PC-3 (cell line): Measurements from ENCODE around the gene ENG. TPM values are rescaled to one million over a fixed set of nuclear protein-coding genes. Genes with fewer than 3 reads are reported as not detected.

Source experiments
- ATAC-seq: fragments of 200-7000 bp; cut with Tn5 transposase; 2 replicates; pipeline ENCODE4 v1.9.1; 2020; ENCODE audit warnings: mild to moderate bottlenecking, moderate library complexity
- BruUV-seq: library from RNA; stranded (reverse); fragments of 400-500 nt; replicated peaks from 2 replicates; lab custom pipeline; 2021; lab: Mats Ljungman, UMichigan
- CTCF ChIA-PET: fragments of 300-600 bp; sonication (Branson Sonifier 250); formaldehyde crosslinking; loops from one replicate; lab custom pipeline; 2022; ENCODE audit warnings: antibody characterized with exemption; lab: Charles Lee
- POLR2A ChIA-PET: fragments of 300-600 bp; sonication (Branson Sonifier 250); formaldehyde crosslinking; loops from one replicate; lab custom pipeline; 2022; ENCODE audit warnings: antibody characterized with exemption; ENCODE audit not compliant: unreplicated experiment; lab: Charles Lee
- DNase-seq: peaks from one replicate; pipeline ENCODE4 v3.0.0-alpha.2; 2015
- H2AFZ ChIP-seq: fragments of 300-600 bp; sonication (generic); 2 replicates; pipeline ENCODE4 v1.6.0; 2016; ENCODE audit warnings: antibody characterized with exemption, low read length
- H3F3A ChIP-seq: fragments of 300-600 bp; sonication (generic); one replicate; pipeline ENCODE4 v1.6.0; 2017; ENCODE audit warnings: antibody characterized with exemption, low read length, control low read depth, mild to moderate bottlenecking; ENCODE audit not compliant: unreplicated experiment
- H3K27ac ChIP-seq: fragments of 300-600 bp; sonication (generic); 2 replicates; pipeline ENCODE4 v1.5.1; 2016; ENCODE audit warnings: mild to moderate bottlenecking, low read length
- H3K27me3 ChIP-seq: fragments of 300-600 bp; sonication (generic); 2 replicates; pipeline ENCODE4 v1.6.1; 2016; ENCODE audit warnings: low read length, mixed read lengths
- H3K36me3 ChIP-seq: fragments of 300-600 bp; sonication (generic); 2 replicates; pipeline ENCODE4 v1.6.1; 2016; ENCODE audit warnings: low read depth, mixed run types, low read length, mixed read lengths
- H3K4me1 ChIP-seq: fragments of 300-600 bp; sonication (generic); 2 replicates; pipeline ENCODE4 v1.5.1; 2016; ENCODE audit warnings: low read length; ENCODE audit not compliant: insufficient read depth
- H3K4me2 ChIP-seq: fragments of 300-600 bp; sonication (generic); 2 replicates; pipeline ENCODE4 v1.6.0; 2016; ENCODE audit warnings: low read length
- H3K4me3 ChIP-seq: fragments of 300-600 bp; sonication (generic); 2 replicates; pipeline ENCODE4 v1.5.1; 2016; ENCODE audit warnings: mild to moderate bottlenecking, low read length, mixed read lengths
- H3K79me2 ChIP-seq: fragments of 300-600 bp; sonication (generic); 2 replicates; pipeline ENCODE4 v1.6.1; 2017; ENCODE audit warnings: low read length, mixed read lengths
- H3K9ac ChIP-seq: fragments of 300-600 bp; sonication (generic); 2 replicates; pipeline ENCODE4 v1.6.0; 2016; ENCODE audit warnings: mild to moderate bottlenecking, low read length
- H3K9me2 ChIP-seq: fragments of 300-600 bp; sonication (generic); replicated peaks from 2 replicates; pipeline ENCODE4 v1.6.1; 2016; ENCODE audit warnings: mixed run types, low read length, mixed read lengths
- H3K9me3 ChIP-seq: fragments of 300-600 bp; sonication (generic); 2 replicates; pipeline ENCODE4 v1.6.1; 2016; ENCODE audit warnings: low read length, mixed read lengths
- H4K20me1 ChIP-seq: fragments of 300-600 bp; sonication (generic); 2 replicates; pipeline ENCODE4 v1.6.1; 2016; ENCODE audit warnings: low read length, mixed read lengths
- CTCF ChIP-seq: fragments of 300-600 bp; sonication (generic); conservative IDR thresholded peaks from 2 replicates; pipeline ENCODE4 v1.5.1; 2017; ENCODE audit warnings: antibody characterized with exemption, low read depth, mild to moderate bottlenecking, low read length
- EZH2 ChIP-seq: fragments of 300-600 bp; sonication (generic); IDR thresholded peaks from one replicate; pipeline ENCODE4 v1.6.1; 2017; ENCODE audit warnings: antibody characterized with exemption, mild to moderate bottlenecking, low read length; ENCODE audit not compliant: unreplicated experiment
- EZH2phosphoT487 ChIP-seq: fragments of 300-600 bp; sonication (generic); IDR thresholded peaks from 2 replicates; pipeline ENCODE4 v1.6.1; 2018; ENCODE audit warnings: mild to moderate bottlenecking, antibody characterized with exemption, low read length, borderline replicate concordance
- intact Hi-C: fragments of 100-400 bp; cut with micrococcal nuclease; formaldehyde crosslinking; loops from 2 replicates; pipeline ENCODE4 v1.9.0; 2023
- total RNA-seq: library from RNA; depleted of rRNA; stranded (reverse); fragments of >200 nt; gene quantifications from 2 replicates; pipeline ENCODE4 v1.2.3, GENCODE V29; 2014

ENG gene
- total RNA-seq, 1 experiment from 2014 or later, result 1.1 TPM

- no peak overlapping the region for H2AFZ ChIP-seq
- no peak overlapping the region for H3K9ac ChIP-seq
- no peaks in the 10 kb centered on the region for H3K79me2 ChIP-seq
- no peak overlapping the region for H3K4me2 ChIP-seq
- H3K4me3 ChIP-seq, result no peak overlapping the region
- no peaks in the 10 kb centered on the region for H3K27me3 ChIP-seq
- intact Hi-C loops, result no loop called here
- no peaks in the 10 kb centered on the region for H3K36me3 ChIP-seq
- no peaks in the 10 kb centered on the region for H4K20me1 ChIP-seq
- no TSS peak for BruUV-seq
- H3K4me1 ChIP-seq, result no peaks in the 10 kb centered on the region
- H3K9me2 ChIP-seq, result no peaks in the 10 kb centered on the region
- ChIA-PET CTCF (interaction anchor here (0.6 kb wide), 1 partner anchor 60 kb away, joined by 3 read pairs; no protein-coding TSS in a partner anchor), POLR2A (no interaction called here)
- H3K9me3 ChIP-seq, result no peaks in the 10 kb centered on the region
- ATAC-seq, result no peak
- no peak overlapping the region for H3K27ac ChIP-seq
- no peak for TF ChIP-seq EZH2
- TF ChIP-seq CTCF, result no peak
- TF ChIP-seq EZH2phosphoT487, result no peak
- no peaks in the 10 kb centered on the region for H3F3A ChIP-seq
- DNase-seq, result no peak
Measured at GRCh38 chr9:127860260-127860659, 5.8 kb upstream of the ENG start.

GRCh38 chr9:127858041-127858512 lies 3.6 kb upstream of the ENG start:
- ChIA-PET POLR2A (no interaction called here), CTCF (no interaction called here)
- H3K4me2 ChIP-seq, result no peak overlapping the region
- no peaks in the 10 kb centered on the region for H3K9me3 ChIP-seq
- no peaks in the 10 kb centered on the region for H3F3A ChIP-seq
- H3K9me2 ChIP-seq, result no peaks in the 10 kb centered on the region
- H3K9ac ChIP-seq, result no peak overlapping the region
- H3K4me3 ChIP-seq, result no peak overlapping the region
- intact Hi-C loops, result no loop called here
- no peaks in the 10 kb centered on the region for H4K20me1 ChIP-seq
- ATAC-seq, result no peak
- BruUV-seq, result no TSS peak
- no peaks in the 10 kb centered on the region for H3K79me2 ChIP-seq
- no peak for DNase-seq
- H3K27ac ChIP-seq, result no peak overlapping the region
- H3K36me3 ChIP-seq, result no peaks in the 10 kb centered on the region
- H3K4me1 ChIP-seq, result no peaks in the 10 kb centered on the region
- no peak overlapping the region for H2AFZ ChIP-seq
- no peak for TF ChIP-seq EZH2
- no peak for TF ChIP-seq EZH2phosphoT487
- no peak for TF ChIP-seq CTCF
- H3K27me3 ChIP-seq, result no peaks in the 10 kb centered on the region

GRCh38 chr9:127857278-127857677 lies 2.8 kb upstream of the ENG start:
- Histone ChIP-seq H2AFZ (no peak overlapping the region), H3K4me3 (no peak overlapping the region), H3K4me1 (no peaks in the 10 kb centered on the region), H3K9me2 (no peaks in the 10 kb centered on the region), H3K9me3 (no peaks in the 10 kb centered on the region), H3K79me2 (no peaks in the 10 kb centered on the region), H3K4me2 (no peak overlapping the region), H4K20me1 (no peaks in the 10 kb centered on the region), H3K27ac (no peak overlapping the region), H3K27me3 (no peaks in the 10 kb centered on the region), H3K36me3 (no peaks in the 10 kb centered on the region), H3F3A (no peaks in the 10 kb centered on the region), H3K9ac (no peak overlapping the region)
- no peak for ATAC-seq
- POLR2A ChIA-PET, result no interaction called here
- no TSS peak for BruUV-seq
- CTCF ChIA-PET, result no interaction called here
- no peak for DNase-seq
- TF ChIP-seq EZH2phosphoT487 (no peak), EZH2 (no peak), CTCF (no peak)
- intact Hi-C loops, result no loop called here
